ENCODE data around the gene TERT. TPM values are rescaled to one million over a fixed set of nuclear protein-coding genes. Genes with fewer than 3 reads are reported as not detected.

Gene TERT
- total and polyA plus RNA-seq, 2 of the 4 experiments (the other 2 are of a cell fraction), result not detected

- ATAC-seq (ENCODE audit: low read depth) (no peak), DNase-seq (no peak)
- no peak overlapping the region for H3K56ac ChIP-seq (ENCODE audit: extremely low read depth, insufficient read depth, low read length)
- no peaks in the 10 kb centered on the region for H3K4me1 ChIP-seq (ENCODE audit: control insufficient read depth, insufficient read depth, low read length)
- no peak overlapping the region for H3K27ac ChIP-seq (ENCODE audit: insufficient read depth, low read length)
- H2BK20ac ChIP-seq (ENCODE audit: low read depth, low read length), result no peak overlapping the region
- H2AFZ ChIP-seq (replicated peaks; ENCODE audit: low read length, poor library complexity), result no peak overlapping the region
- H3K4me3 ChIP-seq (ENCODE audit: insufficient read depth, low read depth, low read length), result no peak overlapping the region
- H3K9me3 ChIP-seq (ENCODE audit: control insufficient read depth, insufficient read depth, low read length), result peaks cover 22% of the 10 kb centered on the region
- no peaks in the 10 kb centered on the region for H3K27me3 ChIP-seq (ENCODE audit: control insufficient read depth, insufficient read depth, low read length)
- dilution Hi-C loops (cut with HindIII; ENCODE audit: low sequenced_read_pairs, unreplicated experiment), result no loop called here
- no peaks in the 10 kb centered on the region for H4K20me1 ChIP-seq (ENCODE audit: insufficient read depth, low read length)
- ChIA-PET CTCF (no interaction called here), POLR2A (ENCODE audit: unreplicated experiment) (no interaction called here)
- no peak overlapping the region for H3K23ac ChIP-seq (ENCODE audit: low read depth, low read length)
- intact Hi-C loops (cut with micrococcal nuclease), result no loop called here
- no TSS peak for BruUV-seq (replicated peaks)
- H3K4me2 ChIP-seq (ENCODE audit: low read depth, low read length), result no peak overlapping the region
- no peaks in the 10 kb centered on the region for H3K79me1 ChIP-seq (ENCODE audit: low read depth in 1 of 2, low read length in 2 of 2)
- no peak overlapping the region for H2AK9ac ChIP-seq (replicated peaks; ENCODE audit: low read depth, low read length, poor library complexity)
- no peaks in the 10 kb centered on the region for H3K36me3 ChIP-seq (ENCODE audit: control insufficient read depth, insufficient read depth, low read length)
- H2AK5ac ChIP-seq (ENCODE audit: low read depth, low read length), result no peak overlapping the region
- H3K18ac ChIP-seq (ENCODE audit: low read depth, low read length), result no peak overlapping the region
- no peak overlapping the region for H4K5ac ChIP-seq (ENCODE audit: low read depth, low read length)
- 89% methylated on average over 9 of the region's 21 CpGs; no CpG with 5 or more reads in 1 of the 2 experiments for WGBS, 2 experiments (ENCODE audit: extremely low coverage in 2 of 2, insufficient read length in 1 of 2)
- no peak overlapping the region for H2BK120ac ChIP-seq (ENCODE audit: low read depth, low read length)
- no peak overlapping the region for H2BK15ac ChIP-seq (ENCODE audit: low read depth, low read length)
- no peak overlapping the region for H3K4ac ChIP-seq (ENCODE audit: low read depth, low read length)
- in situ Hi-C loops (cut with MboI; ENCODE audit: low sequenced_read_pairs), result no loop called here
- H4K8ac ChIP-seq (ENCODE audit: low read depth in 2 of 2, low read length in 2 of 2), result no peak overlapping the region
- no peak for TF ChIP-seq RAD21 (IDR thresholded peaks at IDR 0.05; ENCODE audit: low read length)
- no peak for TF ChIP-seq MAFK (IDR thresholded peaks at IDR 0.05; ENCODE audit: low read depth, low read length)
- TF ChIP-seq CEBPB (IDR thresholded peaks at IDR 0.05; ENCODE audit: low read depth, low read length), result no peak
- no peak for TF ChIP-seq FOS (IDR thresholded peaks at IDR 0.05; ENCODE audit: low read depth, low read length)
- TF ChIP-seq USF2 (IDR thresholded peaks at IDR 0.05; ENCODE audit: low read depth, low read length), result no peak
- TF ChIP-seq BHLHE40 (IDR thresholded peaks at IDR 0.05; ENCODE audit: low read depth, low read length), result no peak
- no peak for TF ChIP-seq MXI1 (IDR thresholded peaks at IDR 0.05; ENCODE audit: borderline replicate concordance, low read depth, low read length)
- no peak for TF ChIP-seq RFX5 (IDR thresholded peaks at IDR 0.05; ENCODE audit: low read depth, low read length)
- TF ChIP-seq ELK1 (IDR thresholded peaks at IDR 0.05; ENCODE audit: borderline replicate concordance, low read depth, low read length), result no peak
- TF ChIP-seq NFE2L2 (IDR thresholded peaks at IDR 0.05; ENCODE audit: low read depth, low read length), result no peak
- TF ChIP-seq CTCF (conservative IDR thresholded peaks at IDR 0.05; ENCODE audit: low read depth, low read length), result no peak
- TF ChIP-seq MAZ (IDR thresholded peaks at IDR 0.05; ENCODE audit: borderline replicate concordance, low read depth, low read length), result no peak
- no peak overlapping the region for H3K14ac ChIP-seq (replicated peaks; ENCODE audit: low read depth, low read length)
- no peak overlapping the region for H3K9ac ChIP-seq (ENCODE audit: low read depth, low read length)
- H3K9me1 ChIP-seq (ENCODE audit: insufficient read depth, low read length), result no peaks in the 10 kb centered on the region
- H4K91ac ChIP-seq (ENCODE audit: insufficient read depth, low read depth, low read length), result no peak overlapping the region
- no peak overlapping the region for H2BK5ac ChIP-seq (ENCODE audit: low read depth, low read length, poor library complexity, severe bottlenecking)
Observed at GRCh38 chr5:1272201-1272600, 22.7 kb downstream of the TERT start.
